GM19324 (cell line): ENCODE results near the gene MS4A10.
"Not testable (repeated sequence)": the region's sequence is repeated elsewhere in the genome, so short reads cannot be mapped to it uniquely, and the experiment has no call there.

Source experiments
- ATAC-seq: cut with Tn5 transposase; IDR thresholded peaks from one replicate; pipeline ENCODE4 v1.9.1; 2021; ENCODE audit warnings: mild to moderate bottlenecking, moderate library complexity; ENCODE audit not compliant: unreplicated experiment, low FRiP score

MS4A10 gene

GRCh38 chr11:60785136-60785535 lies at the start of gene MS4A10:
Gene MS4A10, plus strand, starts transcription at chr11:60785333. Its CDS starts 5,003 bp downstream, at chr11:60790336.
- ATAC-seq, result no peak

GRCh38 chr11:60739114-60739513 lies 46.0 kb upstream of the MS4A10 start:
- no peak for ATAC-seq

- ATAC-seq, result no peak
Observed at GRCh38 chr11:60740573-60740972, 44.6 kb upstream of the MS4A10 start.

- ATAC-seq, result no peak
Observed at GRCh38 chr11:60741421-60741820, 43.7 kb upstream of the MS4A10 start.

- no peak for ATAC-seq
Observed at GRCh38 chr11:60743058-60743457, 42.1 kb upstream of the MS4A10 start.

GRCh38 chr11:60744114-60744513 lies 41.0 kb upstream of the MS4A10 start:
- ATAC-seq, result no peak

- ATAC-seq, result no peak
Observed at GRCh38 chr11:60747359-60747873, 37.7 kb upstream of the MS4A10 start.

- ATAC-seq, result no peak
Observed at GRCh38 chr11:60748225-60748624, 36.9 kb upstream of the MS4A10 start.

- no peak for ATAC-seq
Observed at GRCh38 chr11:60748821-60749220, 36.3 kb upstream of the MS4A10 start.

- no peak for ATAC-seq
Observed at GRCh38 chr11:60750911-60751310, 34.2 kb upstream of the MS4A10 start.

GRCh38 chr11:60753309-60753708 lies 31.8 kb upstream of the MS4A10 start:
- ATAC-seq, result no peak

- no peak for ATAC-seq
Observed at GRCh38 chr11:60754887-60755286, 30.2 kb upstream of the MS4A10 start.

GRCh38 chr11:60756307-60757032 lies 28.7 kb upstream of the MS4A10 start, which contains the start of gene MS4A15:
Gene MS4A15, plus strand, starts transcription at chr11:60756867. Its CDS starts 6,867 bp downstream, at chr11:60763734.
- ATAC-seq, result no peak

GRCh38 chr11:60757231-60757800 lies 27.8 kb upstream of the MS4A10 start:
- no peak for ATAC-seq

GRCh38 chr11:60758671-60759070 lies 26.5 kb upstream of the MS4A10 start:
- ATAC-seq, result not testable (repeated sequence)

- ATAC-seq, result not testable (repeated sequence)
Observed at GRCh38 chr11:60759438-60760225, 25.5 kb upstream of the MS4A10 start.

GRCh38 chr11:60761436-60762190 lies 23.5 kb upstream of the MS4A10 start:
- no peak for ATAC-seq

GRCh38 chr11:60762851-60763691 lies 22.1 kb upstream of the MS4A10 start:
- peak; percentile 77 for ATAC-seq

- ATAC-seq, result no peak
Observed at GRCh38 chr11:60763692-60764369, 21.3 kb upstream of the MS4A10 start.
